Stomach (tissue), 9 donors: Measurements from ENCODE around the gene STIP1. TPM values are rescaled to one million over a fixed set of nuclear protein-coding genes. Genes with fewer than 3 reads are reported as not detected.
A peak's percentile ranks its signal among the peaks of the same experiment; 100 is the strongest.

Experiments
- DNase-seq, 2 donors: peaks; one replicate each; pipeline versions ENCODE4 v3.0.0 to v3.0.0-alpha.2; 2013 to 2019
- H3K27ac ChIP-seq, 5 donors: fragments of 200-600 bp in 4 of 5; sonication (generic) in 4 of 5; one replicate each; pipeline ENCODE4 v1.5.1; 2013 to 2019; ENCODE audit warnings: mild to moderate bottlenecking in 1 of 5, moderate library complexity in 1 of 5
- H3K27me3 ChIP-seq, 3 donors: fragments of 200-600 bp; sonication (generic); one replicate each; pipeline ENCODE4 v1.5.1; 2017 to 2019; ENCODE audit warnings: mixed run types in 1 of 3
- H3K36me3 ChIP-seq, 4 donors: fragments of 200-600 bp; sonication (generic); 1 replicate in 3 of 4; 2 replicates in 1 of 4; pipeline ENCODE4 v1.5.1; 2016 to 2019
- H3K4me1 ChIP-seq, 4 donors: fragments of 200-600 bp; sonication (generic); one replicate each; pipeline ENCODE4 v1.5.1; 2016 to 2019
- H3K4me3 ChIP-seq, 4 donors: fragments of 200-600 bp; sonication (generic) in 3 of 4; one replicate each; pipeline ENCODE4 v1.5.1; 2016 to 2019; ENCODE audit warnings: mild to moderate bottlenecking in 1 of 4
- H3K9me3 ChIP-seq, 4 donors: fragments of 200-600 bp; sonication (generic); one replicate each; pipeline ENCODE4 v1.5.1; 2016 to 2019
- EP300 ChIP-seq: sonication (generic); formaldehyde crosslinking; IDR thresholded peaks from one replicate; pipeline ENCODE4 v1.6.1; 2017; ENCODE audit warnings: antibody characterized with exemption
- POLR2A ChIP-seq, 4 donors: fragments of 450-650 bp; IDR thresholded peaks; one replicate each; pipeline ENCODE4 v1.6.1; 2016; ENCODE audit warnings: antibody characterized with exemption in 4 of 4, control low read depth in 2 of 4, mild to moderate bottlenecking in 1 of 4, moderate library complexity in 1 of 4
- POLR2AphosphoS5 ChIP-seq, 3 donors: sonication (generic); formaldehyde crosslinking; IDR thresholded peaks; one replicate each; pipeline ENCODE4 v1.6.1; 2016; ENCODE audit warnings: antibody characterized with exemption in 3 of 3
- WGBS, 5 donors: extraction: QIAGEN DNeasy Blood & Tissue Kit in 3 of 5; methylation state at CpG; one replicate each; pipeline versions ENCODE4 v1.1.5 to v1.1.7; 2013 to 2018; 5-methylcytosine and 5-hydroxymethylcytosine counted together
- intact Hi-C: fragments of 100-400 bp; cut with DNase I; formaldehyde crosslinking; loops from one replicate; pipeline ENCODE4 v1.15.1; 2023; ENCODE audit warnings: low total_unique reads
- polyA plus RNA-seq, 3 donors: library from polyadenylated mRNA; stranded (reverse); fragments of 200-250 nt; gene quantifications; one replicate each; pipeline ENCODE4 v1.2.3, GENCODE V29; 2013
- total RNA-seq, 5 donors: library from RNA; depleted of rRNA; stranded (reverse); fragments of >200 nt; gene quantifications; one replicate each; pipeline versions ENCODE4 v1.1.0 to v1.2.3, GENCODE V29; 2014 to 2016
- TF ChIP-seq, protein P1 (sequence below), 7 experiments: fragments of 450-650 bp in 4 of 7; fragments of 200-600 bp in 3 of 7; sonication (generic) in 3 of 7; IDR thresholded peaks; one replicate each; pipeline ENCODE4 v1.5.1; 2016 to 2019; ENCODE audit warnings: antibody characterized with exemption in 7 of 7, control low read depth in 2 of 7, mild to moderate bottlenecking in 1 of 7
- donor health status: healthy with polysubstance abuse.
- donor health status: Bipolar disorder and iron deficiency.
- donor health status: healthy.

Gene STIP1
- total and polyA plus RNA-seq, 8 donors = 27.4 to 259 (median 54.7) TPM

DNA sequence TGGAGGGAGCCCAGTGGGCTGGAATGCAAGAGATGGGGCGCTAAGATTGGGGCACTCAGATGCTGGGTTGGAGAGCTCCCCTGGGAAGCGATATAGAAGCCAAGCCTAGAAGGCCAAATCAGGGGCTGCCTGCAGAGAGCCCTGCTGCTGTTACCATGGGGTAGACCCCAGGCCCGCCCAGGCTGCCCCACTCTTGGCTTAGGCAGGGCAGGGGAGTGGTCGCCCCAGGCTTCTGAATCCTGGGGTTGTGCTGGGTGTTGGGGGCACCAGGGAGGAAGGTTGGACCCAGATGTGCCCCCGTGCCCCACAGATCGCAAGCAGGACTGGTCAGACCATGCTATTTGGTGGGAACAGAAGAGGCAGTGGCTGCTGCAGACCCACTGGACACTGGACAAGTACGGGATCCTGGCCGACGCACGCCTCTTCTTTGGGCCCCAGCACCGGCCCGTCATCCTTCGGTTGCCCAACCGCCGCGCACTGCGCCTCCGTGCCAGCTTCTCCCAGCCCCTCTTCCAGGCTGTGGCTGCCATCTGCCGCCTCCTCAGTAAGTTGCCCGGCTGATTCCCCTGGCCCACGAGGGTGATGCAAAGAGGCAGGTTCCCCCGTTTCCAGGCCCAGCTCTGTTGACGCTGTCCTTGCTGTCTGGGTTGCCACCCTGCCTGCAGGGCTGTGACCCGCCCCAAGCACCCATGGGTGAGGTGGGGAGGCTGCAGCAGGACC lies 24.5 kb downstream of the STIP1 start:
- intact Hi-C loops = no loop called here
- DNase-seq = no peak
- Histone ChIP-seq H3K27ac (no peak overlapping the region), H3K27me3 (no peaks in the 10 kb centered on the region), H3K36me3 (peaks cover 0 to 62% (median 42%) of the 10 kb centered on the region in 4 donors), H3K4me1 (peaks cover 29 to 37% (median 32%) of the 10 kb centered on the region in 4 donors), H3K9me3 (no peaks in the 10 kb centered on the region), H3K4me3 (no peak overlapping the region)
- 94 to 95% (median 94%) methylated on average over 14 to 24 of the region's 24 CpGs for WGBS, 5 donors
- TF ChIP-seq POLR2A (IDR thresholded peaks at IDR 0.05) = no peak

DNA sequence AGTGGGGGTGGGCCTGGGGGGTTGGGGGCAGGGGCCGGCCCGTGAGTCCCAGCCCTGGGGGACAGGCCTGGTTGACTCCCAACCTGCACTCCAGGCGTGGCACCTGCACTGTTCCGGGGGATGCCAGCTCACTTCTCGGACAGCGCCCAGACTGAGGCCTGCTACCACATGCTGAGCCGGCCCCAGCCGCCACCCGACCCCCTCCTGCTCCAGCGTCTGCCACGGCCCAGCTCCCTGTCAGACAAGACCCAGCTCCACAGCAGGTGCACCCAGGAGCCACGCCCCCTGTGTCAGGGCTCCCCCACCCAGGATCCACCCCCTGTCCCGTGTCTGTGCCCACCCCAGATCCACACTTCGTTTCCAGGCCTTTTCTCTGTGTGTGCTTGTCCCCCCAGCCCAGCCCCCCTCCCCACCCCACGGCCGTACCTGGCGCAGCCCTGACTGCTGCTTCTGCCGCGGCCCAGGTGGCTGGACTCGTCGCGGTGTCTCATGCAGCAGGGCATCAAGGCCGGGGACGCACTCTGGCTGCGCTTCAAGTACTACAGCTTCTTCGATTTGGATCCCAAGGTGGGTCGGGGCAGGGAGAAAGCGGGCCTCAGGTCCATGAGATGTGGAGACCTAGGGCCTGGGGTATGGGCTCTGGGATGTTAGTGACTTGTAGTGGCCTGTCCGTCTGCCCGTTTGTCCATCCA lies 25.4 kb downstream of the STIP1 start:
- Histone ChIP-seq H3K27me3 (no peaks in the 10 kb centered on the region), H3K27ac (no peak overlapping the region), H3K4me1 (peaks cover 20 to 29% (median 23%) of the 10 kb centered on the region in 4 donors), H3K4me3 (no peak overlapping the region), H3K36me3 (peaks cover 0 to 58% (median 38%) of the 10 kb centered on the region in 4 donors), H3K9me3 (no peaks in the 10 kb centered on the region)
- intact Hi-C loops = no loop called here
- TF ChIP-seq EP300 (no peak), POLR2A (IDR thresholded peaks at IDR 0.05) (no peak), POLR2AphosphoS5 (IDR thresholded peaks at IDR 0.05) (no peak)
- TF ChIP-seq, protein P1, sequence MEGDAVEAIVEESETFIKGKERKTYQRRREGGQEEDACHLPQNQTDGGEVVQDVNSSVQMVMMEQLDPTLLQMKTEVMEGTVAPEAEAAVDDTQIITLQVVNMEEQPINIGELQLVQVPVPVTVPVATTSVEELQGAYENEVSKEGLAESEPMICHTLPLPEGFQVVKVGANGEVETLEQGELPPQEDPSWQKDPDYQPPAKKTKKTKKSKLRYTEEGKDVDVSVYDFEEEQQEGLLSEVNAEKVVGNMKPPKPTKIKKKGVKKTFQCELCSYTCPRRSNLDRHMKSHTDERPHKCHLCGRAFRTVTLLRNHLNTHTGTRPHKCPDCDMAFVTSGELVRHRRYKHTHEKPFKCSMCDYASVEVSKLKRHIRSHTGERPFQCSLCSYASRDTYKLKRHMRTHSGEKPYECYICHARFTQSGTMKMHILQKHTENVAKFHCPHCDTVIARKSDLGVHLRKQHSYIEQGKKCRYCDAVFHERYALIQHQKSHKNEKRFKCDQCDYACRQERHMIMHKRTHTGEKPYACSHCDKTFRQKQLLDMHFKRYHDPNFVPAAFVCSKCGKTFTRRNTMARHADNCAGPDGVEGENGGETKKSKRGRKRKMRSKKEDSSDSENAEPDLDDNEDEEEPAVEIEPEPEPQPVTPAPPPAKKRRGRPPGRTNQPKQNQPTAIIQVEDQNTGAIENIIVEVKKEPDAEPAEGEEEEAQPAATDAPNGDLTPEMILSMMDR (IDR thresholded peaks at IDR 0.05) = no peak
- WGBS, 5 donors = 84 to 88% (median 86%) methylated on average over 15 to 30 of the region's 30 CpGs
- no peak for DNase-seq

DNA sequence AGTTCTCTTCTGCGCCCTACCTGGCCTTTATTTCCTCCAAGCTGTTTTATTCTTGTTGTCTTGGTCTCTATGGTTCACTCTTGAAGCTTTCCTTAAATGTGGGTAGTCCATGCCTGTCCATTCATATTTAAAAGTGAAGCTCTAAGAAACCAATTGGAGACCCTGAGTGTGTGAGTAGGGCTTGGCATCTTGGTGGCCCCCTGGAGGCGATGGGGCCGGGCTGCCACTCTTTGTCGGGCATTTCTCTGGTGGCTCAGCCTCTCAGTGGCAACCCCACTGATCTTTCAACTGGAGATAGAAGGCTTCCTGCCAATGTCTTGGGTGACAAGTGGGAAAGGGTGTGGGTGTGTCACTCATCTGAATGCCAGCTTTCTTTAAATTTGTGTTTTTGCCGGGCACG lies 30.9 kb downstream of the STIP1 start:
- Histone ChIP-seq H3K27me3 (no peaks in the 10 kb centered on the region), H3K4me3 (no peak overlapping the region), H3K36me3 (peaks cover 11 to 72% (median 54%) of the 10 kb centered on the region in 4 donors), H3K4me1 (peaks cover 0 to 8% (median 2%) of the 10 kb centered on the region in 4 donors), H3K9me3 (no peaks in the 10 kb centered on the region), H3K27ac (no peak overlapping the region)
- DNase-seq = no peak
- TF ChIP-seq POLR2AphosphoS5 (IDR thresholded peaks at IDR 0.05) = no peak
- WGBS, 5 donors = 84 to 89% (median 88%) methylated on average over 6 of the region's 6 CpGs
- intact Hi-C loops = no loop called here

DNA sequence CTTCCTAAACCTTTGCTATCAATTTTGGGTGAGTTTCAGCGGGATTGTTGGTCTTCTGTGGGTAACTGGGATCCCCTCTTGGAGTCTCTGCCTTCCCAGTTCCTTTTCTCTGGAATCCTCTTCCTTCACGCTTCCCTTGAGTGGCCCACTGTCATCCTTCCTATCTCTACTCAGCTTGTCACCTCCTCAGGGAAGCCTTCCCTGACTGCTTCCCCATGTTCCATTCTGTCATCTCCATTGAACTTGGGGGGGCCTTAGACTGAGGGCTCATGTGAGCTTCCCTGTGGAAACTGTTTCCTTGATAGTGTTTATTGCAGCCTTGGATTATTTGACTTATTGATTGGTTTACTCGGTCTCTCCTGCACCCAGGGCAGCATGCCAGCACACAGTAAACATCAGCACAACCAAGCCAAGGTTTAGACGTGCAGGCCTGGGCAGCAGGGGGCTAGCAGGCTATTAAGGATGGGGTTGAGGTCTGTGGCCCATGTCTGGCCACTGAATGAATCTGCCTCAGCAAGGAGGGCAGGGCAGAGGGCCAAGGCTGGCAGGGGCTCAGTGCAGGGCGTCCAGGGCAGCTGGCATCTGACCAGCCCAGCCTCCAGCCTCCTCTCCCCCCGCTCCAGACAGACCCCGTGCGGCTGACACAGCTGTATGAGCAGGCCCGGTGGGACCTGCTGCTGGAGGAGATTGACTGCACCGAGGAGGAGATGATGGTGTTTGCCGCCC lies 32.8 kb downstream of the STIP1 start:
- no peaks in the 10 kb centered on the region for H3K9me3 ChIP-seq
- no peaks in the 10 kb centered on the region for H3K27me3 ChIP-seq
- peaks cover 0 to 9% (median 8%) of the 10 kb centered on the region in 4 donors for H3K4me1 ChIP-seq
- H3K4me3 ChIP-seq = no peak overlapping the region
- no peak overlapping the region for H3K27ac ChIP-seq
- peaks cover 15 to 70% (median 58%) of the 10 kb centered on the region in 4 donors for H3K36me3 ChIP-seq
- peak in 1 of 2 donors; percentile 55 for DNase-seq
- 51 to 58% (median 53%) methylated on average over 5 to 11 of the region's 11 CpGs for WGBS, 5 donors
- intact Hi-C loops = no loop called here
- no peak for TF ChIP-seq EP300
- TF ChIP-seq, protein P1 (IDR thresholded peaks at IDR 0.05) = no peak
- no peak for TF ChIP-seq POLR2A (IDR thresholded peaks at IDR 0.05)
- no peak for TF ChIP-seq POLR2AphosphoS5 (IDR thresholded peaks at IDR 0.05)

DNA sequence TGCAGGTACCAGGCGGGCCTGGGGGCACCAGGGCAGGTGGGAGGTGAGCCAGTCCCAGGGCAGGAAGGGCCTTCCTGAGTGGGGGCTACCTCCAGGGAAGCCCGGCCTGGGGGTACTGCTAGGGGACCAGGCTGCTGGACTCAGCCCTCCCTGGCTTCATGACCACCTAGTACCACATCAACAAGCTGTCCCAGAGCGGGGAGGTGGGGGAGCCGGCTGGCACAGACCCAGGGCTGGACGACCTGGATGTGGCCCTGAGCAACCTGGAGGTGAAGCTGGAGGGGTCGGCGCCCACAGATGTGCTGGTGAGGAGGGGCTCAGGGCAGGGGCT lies 33.3 kb downstream of the STIP1 start:
- H3K9me3 ChIP-seq = no peaks in the 10 kb centered on the region

More for the DNA sequence above, 33.3 kb downstream of the STIP1 start:
- DNase-seq = no peak
- intact Hi-C loops = no loop called here
- Histone ChIP-seq H3K4me1 (peaks cover 0 to 11% (median 8%) of the 10 kb centered on the region in 4 donors), H3K4me3 (no peak overlapping the region), H3K27ac (no peak overlapping the region), H3K27me3 (no peaks in the 10 kb centered on the region), H3K36me3 (peaks cover 15 to 73% (median 59%) of the 10 kb centered on the region in 4 donors)
- TF ChIP-seq POLR2AphosphoS5 (IDR thresholded peaks at IDR 0.05) = no peak
- TF ChIP-seq, protein P1 (IDR thresholded peaks at IDR 0.05) = no peak
- TF ChIP-seq POLR2A (IDR thresholded peaks at IDR 0.05) = no peak
- TF ChIP-seq EP300 = no peak
- WGBS, 5 donors = 79 to 92% (median 83%) methylated on average over 5 to 7 of the region's 7 CpGs
